ENCODE data around the gene AIFM3. TPM values are rescaled to one million over a fixed set of nuclear protein-coding genes. Genes with fewer than 3 reads are reported as not detected.
"Not testable (repeated sequence)": the region's sequence is repeated elsewhere in the genome, so short reads cannot be mapped to it uniquely, and the experiment has no call there.

The AIFM3 gene
- total RNA-seq, 1 donor from 2014 or later = 0.79 TPM

DNA sequence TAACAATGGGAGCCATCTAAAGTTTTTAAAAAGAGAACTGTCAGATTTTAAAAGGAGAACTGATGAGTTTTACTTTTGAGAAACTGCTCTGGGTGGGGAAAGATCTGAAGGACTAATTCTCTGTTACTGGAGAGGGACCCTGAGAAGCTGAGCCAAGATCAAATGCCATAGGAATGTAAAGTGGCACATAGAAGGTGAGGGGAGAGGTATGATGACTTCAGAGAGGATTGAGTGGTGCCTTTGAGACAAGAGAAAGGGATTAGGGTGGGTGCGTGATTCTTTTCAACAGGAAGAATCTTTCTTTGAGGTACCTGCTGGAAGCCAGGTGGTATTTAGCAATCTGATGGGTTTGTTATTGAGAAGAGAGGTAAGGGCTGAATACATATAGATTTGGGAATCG is 40.8 kb upstream of the AIFM3 start:
- DNase-seq (ENCODE audit: low read depth, low spot score) = no peak
- no peaks in the 10 kb centered on the region for H3K27me3 Mint-ChIP-seq (ENCODE audit: low read depth)
- peaks cover 4% of the 10 kb centered on the region for H3K36me3 Mint-ChIP-seq (ENCODE audit: low read depth)
- peaks cover 30% of the 10 kb centered on the region for H3K4me1 Mint-ChIP-seq
- H3K9me3 Mint-ChIP-seq = no peaks in the 10 kb centered on the region
- H3K4me3 Mint-ChIP-seq = no peak overlapping the region
- peak overlapping the region; percentile 13 for H3K27ac Mint-ChIP-seq (ENCODE audit: unreplicated experiment)
- TF ChIP-seq, protein P1, sequence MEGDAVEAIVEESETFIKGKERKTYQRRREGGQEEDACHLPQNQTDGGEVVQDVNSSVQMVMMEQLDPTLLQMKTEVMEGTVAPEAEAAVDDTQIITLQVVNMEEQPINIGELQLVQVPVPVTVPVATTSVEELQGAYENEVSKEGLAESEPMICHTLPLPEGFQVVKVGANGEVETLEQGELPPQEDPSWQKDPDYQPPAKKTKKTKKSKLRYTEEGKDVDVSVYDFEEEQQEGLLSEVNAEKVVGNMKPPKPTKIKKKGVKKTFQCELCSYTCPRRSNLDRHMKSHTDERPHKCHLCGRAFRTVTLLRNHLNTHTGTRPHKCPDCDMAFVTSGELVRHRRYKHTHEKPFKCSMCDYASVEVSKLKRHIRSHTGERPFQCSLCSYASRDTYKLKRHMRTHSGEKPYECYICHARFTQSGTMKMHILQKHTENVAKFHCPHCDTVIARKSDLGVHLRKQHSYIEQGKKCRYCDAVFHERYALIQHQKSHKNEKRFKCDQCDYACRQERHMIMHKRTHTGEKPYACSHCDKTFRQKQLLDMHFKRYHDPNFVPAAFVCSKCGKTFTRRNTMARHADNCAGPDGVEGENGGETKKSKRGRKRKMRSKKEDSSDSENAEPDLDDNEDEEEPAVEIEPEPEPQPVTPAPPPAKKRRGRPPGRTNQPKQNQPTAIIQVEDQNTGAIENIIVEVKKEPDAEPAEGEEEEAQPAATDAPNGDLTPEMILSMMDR (conservative IDR thresholded peaks at IDR 0.05) = no peak

DNA sequence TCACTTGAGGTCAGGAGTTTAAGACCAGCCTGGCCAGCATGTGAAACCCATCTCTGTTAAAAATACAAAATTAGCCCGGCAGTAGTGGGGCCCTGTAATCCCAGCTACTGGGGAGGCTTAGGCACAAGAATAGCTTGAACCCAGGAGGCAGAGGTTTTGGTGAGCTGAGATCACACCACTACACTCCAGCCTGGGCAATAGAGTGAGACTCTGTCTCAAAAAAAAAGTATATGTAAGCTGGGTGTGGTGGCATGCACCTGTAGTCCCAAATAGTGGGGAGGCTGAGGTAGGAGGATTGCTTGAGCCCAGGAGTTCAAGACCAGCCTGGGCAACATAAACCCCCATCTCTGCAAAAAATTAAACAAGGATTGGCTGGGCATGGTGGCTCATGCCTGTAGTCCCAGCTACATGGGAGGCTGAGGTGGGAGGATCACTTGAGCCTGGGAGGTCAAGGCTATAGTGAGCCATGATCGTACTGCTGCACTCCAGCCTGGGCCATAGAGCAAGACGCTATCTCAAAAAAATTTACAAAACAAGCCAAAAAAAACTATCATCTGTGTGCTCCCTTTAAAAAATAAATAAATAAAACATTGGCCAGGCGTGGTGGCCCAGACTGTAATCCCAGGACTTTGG is 39.0 kb upstream of the AIFM3 start:
- no peaks in the 10 kb centered on the region for H3K27me3 Mint-ChIP-seq (ENCODE audit: low read depth)
- no peak for DNase-seq (ENCODE audit: low read depth, low spot score)
- H3K9me3 Mint-ChIP-seq = no peaks in the 10 kb centered on the region
- H3K4me3 Mint-ChIP-seq = no peak overlapping the region
- H3K27ac Mint-ChIP-seq (ENCODE audit: unreplicated experiment) = no peak overlapping the region
- H3K36me3 Mint-ChIP-seq (ENCODE audit: low read depth) = peaks cover 7% of the 10 kb centered on the region
- H3K4me1 Mint-ChIP-seq = peaks cover 20% of the 10 kb centered on the region
- TF ChIP-seq, protein P1 (conservative IDR thresholded peaks at IDR 0.05) = no peak

DNA sequence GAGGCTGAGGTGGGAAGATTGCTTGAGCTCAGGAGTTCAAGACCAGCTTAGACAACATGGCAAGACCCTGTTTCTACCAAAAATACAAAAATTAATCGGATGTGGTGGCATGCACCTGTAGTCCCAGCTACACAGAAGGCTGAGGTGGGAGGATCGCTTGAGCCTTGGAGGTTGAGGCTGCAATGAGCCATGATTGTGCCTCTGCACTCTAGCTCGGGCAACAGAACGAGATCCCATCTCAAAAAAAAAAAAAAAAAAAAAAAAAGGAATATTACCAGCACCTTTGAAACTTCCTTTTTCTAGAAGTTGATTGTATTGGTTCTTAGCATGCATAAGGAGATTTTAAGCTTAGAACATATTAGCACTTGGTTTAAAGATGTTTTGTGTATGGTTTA is 38.5 kb upstream of the AIFM3 start:
- no peaks in the 10 kb centered on the region for H3K27me3 Mint-ChIP-seq (ENCODE audit: low read depth)
- peaks cover 7% of the 10 kb centered on the region for H3K36me3 Mint-ChIP-seq (ENCODE audit: low read depth)
- no peak for DNase-seq (ENCODE audit: low read depth, low spot score)
- H3K27ac Mint-ChIP-seq (ENCODE audit: unreplicated experiment) = no peak overlapping the region
- peaks cover 20% of the 10 kb centered on the region for H3K4me1 Mint-ChIP-seq
- H3K4me3 Mint-ChIP-seq = no peak overlapping the region
- TF ChIP-seq, protein P1 (conservative IDR thresholded peaks at IDR 0.05) = no peak
- H3K9me3 Mint-ChIP-seq = no peaks in the 10 kb centered on the region

DNA sequence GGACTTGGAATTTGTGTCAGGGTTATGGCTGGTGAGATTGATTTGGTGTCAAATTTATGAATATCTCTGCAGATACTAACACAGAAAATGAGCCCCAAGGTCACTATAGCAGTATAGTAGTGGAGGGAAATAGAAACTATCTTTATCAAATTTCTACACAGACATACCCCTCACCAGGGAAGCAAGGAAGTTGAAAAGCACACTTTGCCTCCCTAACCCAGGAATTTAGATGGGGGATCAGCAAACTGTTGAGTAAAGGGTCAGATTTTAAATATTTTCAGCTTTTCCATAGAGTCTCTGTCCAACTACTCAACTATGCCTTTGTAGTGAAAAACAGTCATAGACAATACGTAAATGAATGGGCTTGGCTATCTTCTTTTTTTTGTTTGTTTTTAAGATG is 37.1 kb upstream of the AIFM3 start:
- H3K9me3 Mint-ChIP-seq = no peaks in the 10 kb centered on the region
- peaks cover 20% of the 10 kb centered on the region for H3K4me1 Mint-ChIP-seq
- no peaks in the 10 kb centered on the region for H3K27me3 Mint-ChIP-seq (ENCODE audit: low read depth)
- H3K27ac Mint-ChIP-seq (ENCODE audit: unreplicated experiment) = no peak overlapping the region
- H3K36me3 Mint-ChIP-seq (ENCODE audit: low read depth) = peaks cover 9% of the 10 kb centered on the region
- TF ChIP-seq, protein P1 (conservative IDR thresholded peaks at IDR 0.05) = no peak
- H3K4me3 Mint-ChIP-seq = no peak overlapping the region
- DNase-seq (ENCODE audit: low read depth, low spot score) = no peak

DNA sequence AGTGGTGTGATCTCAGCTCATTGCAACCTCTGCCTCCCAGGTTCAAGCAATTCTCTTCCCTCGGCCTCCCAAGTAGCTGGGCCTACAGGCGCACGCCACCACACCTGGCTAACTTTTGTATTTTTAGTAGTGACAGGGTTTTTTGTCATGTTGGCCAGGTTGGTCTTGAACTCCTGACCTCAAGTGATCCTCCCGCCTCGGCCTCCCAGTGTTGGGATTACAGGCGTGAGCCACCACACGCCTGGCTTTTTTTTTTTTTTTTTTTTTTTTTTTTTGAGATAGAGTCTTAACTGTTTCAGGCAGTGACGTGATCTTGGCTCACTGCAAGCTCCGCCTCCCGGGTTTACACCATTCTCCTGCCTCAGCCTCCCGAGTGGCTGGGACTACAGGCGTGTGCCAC is 36.6 kb upstream of the AIFM3 start:
- peaks cover 18% of the 10 kb centered on the region for H3K4me1 Mint-ChIP-seq
- not testable (repeated sequence) for H3K27ac Mint-ChIP-seq (ENCODE audit: unreplicated experiment); H3K36me3 Mint-ChIP-seq (ENCODE audit: low read depth); H3K9me3 Mint-ChIP-seq; H3K4me3 Mint-ChIP-seq; DNase-seq (ENCODE audit: low read depth, low spot score); H3K27me3 Mint-ChIP-seq (ENCODE audit: low read depth)

DNA sequence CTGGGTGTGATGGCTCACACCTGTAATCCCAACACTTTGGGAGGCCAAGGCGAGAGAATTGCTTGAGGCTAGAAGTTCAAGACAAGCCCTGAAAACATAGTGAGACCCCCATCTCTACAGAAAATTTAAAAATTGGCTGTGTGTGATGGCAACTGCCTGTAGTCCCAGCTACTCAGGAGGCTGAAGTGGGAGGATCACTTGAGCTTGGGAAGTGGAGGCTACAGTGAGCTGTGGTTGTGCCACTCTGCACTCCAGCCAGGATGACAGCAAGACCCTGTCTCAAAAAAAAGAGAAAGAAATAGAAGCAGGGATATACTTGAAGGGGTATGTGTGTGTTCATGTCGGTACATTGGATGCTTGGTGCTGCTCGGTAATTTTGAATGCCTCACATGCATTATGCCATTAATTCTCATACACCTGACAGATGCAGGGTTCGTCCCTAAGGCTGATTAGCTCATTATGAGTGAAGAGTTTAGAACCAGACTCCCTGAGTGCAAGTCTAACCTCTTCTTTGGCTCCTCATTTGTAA is 35.9 kb upstream of the AIFM3 start:
- Mint-ChIP-seq H3K4me1 (peaks cover 11% of the 10 kb centered on the region), H3K27me3 (ENCODE audit: low read depth) (no peaks in the 10 kb centered on the region), H3K27ac (ENCODE audit: unreplicated experiment) (no peak overlapping the region), H3K9me3 (no peaks in the 10 kb centered on the region), H3K36me3 (ENCODE audit: low read depth) (peaks cover 9% of the 10 kb centered on the region), H3K4me3 (no peak overlapping the region)
- DNase-seq (ENCODE audit: low read depth, low spot score) = no peak
- TF ChIP-seq, protein P1 (conservative IDR thresholded peaks at IDR 0.05) = no peak

Measured in neural crest cell (in vitro differentiated cells).